DOHH2 (cell line): ENCODE data around the gene SBK2.

Experiments used
- EZH2phosphoT487 ChIP-seq: fragments of 200-600 bp; sonication (generic); IDR thresholded peaks from 2 replicates; pipeline ENCODE4 v1.6.1; 2017; ENCODE audit warnings: borderline replicate concordance, mild to moderate bottlenecking, antibody characterized with exemption, low read length, moderate library complexity, mixed read lengths
- TF ChIP-seq, protein P1 (sequence below): fragments of 200-600 bp; sonication (generic); IDR thresholded peaks from one replicate; pipeline ENCODE4 v1.5.1; 2014; ENCODE audit warnings: antibody characterized with exemption, mild to moderate bottlenecking, low read depth, low read length; ENCODE audit not compliant: poor library complexity, severe bottlenecking

GRCh38 chr19:55503502-55504251 lies 33.3 kb downstream of the SBK2 start:
- TF ChIP-seq, protein P1, sequence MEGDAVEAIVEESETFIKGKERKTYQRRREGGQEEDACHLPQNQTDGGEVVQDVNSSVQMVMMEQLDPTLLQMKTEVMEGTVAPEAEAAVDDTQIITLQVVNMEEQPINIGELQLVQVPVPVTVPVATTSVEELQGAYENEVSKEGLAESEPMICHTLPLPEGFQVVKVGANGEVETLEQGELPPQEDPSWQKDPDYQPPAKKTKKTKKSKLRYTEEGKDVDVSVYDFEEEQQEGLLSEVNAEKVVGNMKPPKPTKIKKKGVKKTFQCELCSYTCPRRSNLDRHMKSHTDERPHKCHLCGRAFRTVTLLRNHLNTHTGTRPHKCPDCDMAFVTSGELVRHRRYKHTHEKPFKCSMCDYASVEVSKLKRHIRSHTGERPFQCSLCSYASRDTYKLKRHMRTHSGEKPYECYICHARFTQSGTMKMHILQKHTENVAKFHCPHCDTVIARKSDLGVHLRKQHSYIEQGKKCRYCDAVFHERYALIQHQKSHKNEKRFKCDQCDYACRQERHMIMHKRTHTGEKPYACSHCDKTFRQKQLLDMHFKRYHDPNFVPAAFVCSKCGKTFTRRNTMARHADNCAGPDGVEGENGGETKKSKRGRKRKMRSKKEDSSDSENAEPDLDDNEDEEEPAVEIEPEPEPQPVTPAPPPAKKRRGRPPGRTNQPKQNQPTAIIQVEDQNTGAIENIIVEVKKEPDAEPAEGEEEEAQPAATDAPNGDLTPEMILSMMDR, result peak; percentile 97
- no peak for TF ChIP-seq EZH2phosphoT487
